Endothelial cell of umbilical vein (primary cell): ENCODE data around the gene PPM1G.

ENCODE experiments used
- EZH2 ChIP-seq: IDR thresholded peaks from 2 replicates; pipeline ENCODE4 v1.6.1; 2012; ENCODE audit warnings: borderline replicate concordance, low read depth, mild to moderate bottlenecking, moderate library complexity, low read length, inconsistent platforms; ENCODE audit not compliant: severe bottlenecking
- FOS ChIP-seq: IDR thresholded peaks from 2 replicates; pipeline ENCODE4 v1.6.1; 2011; ENCODE audit warnings: mild to moderate bottlenecking, low read length, moderate library complexity, borderline replicate concordance; ENCODE audit not compliant: insufficient read depth
- JUN ChIP-seq: IDR thresholded peaks from 2 replicates; pipeline ENCODE4 v1.6.1; 2011; ENCODE audit warnings: borderline replicate concordance, low read depth; ENCODE audit not compliant: insufficient read length, insufficient read depth
- MYC ChIP-seq: IDR thresholded peaks from one replicate; pipeline ENCODE4 v1.6.1; 2011; ENCODE audit warnings: mild to moderate bottlenecking, low read depth, low read length
- POLR2A ChIP-seq: IDR thresholded peaks from 2 replicates; pipeline ENCODE4 v1.6.1; 2012; ENCODE audit warnings: low read depth, mild to moderate bottlenecking, control low read depth, low read length
- POLR2AphosphoS5 ChIP-seq: IDR thresholded peaks from 2 replicates; pipeline ENCODE4 v1.6.1; 2012; ENCODE audit warnings: low read depth, mild to moderate bottlenecking, control low read depth, low read length, moderate library complexity; ENCODE audit not compliant: insufficient read depth
- TF ChIP-seq, protein P1 (sequence below), 2 donors: IDR thresholded peaks; 1 replicate in 1 of 2; 2 replicates in 1 of 2; pipeline ENCODE4 v1.5.1; 2011; ENCODE audit warnings: low read length in 2 of 2, mild to moderate bottlenecking in 2 of 2, moderate library complexity in 2 of 2, control low read depth in 1 of 2, inconsistent platforms in 1 of 2, low read depth in 1 of 2; ENCODE audit not compliant: insufficient read depth in 1 of 2; ENCODE audit errors: extremely low read depth in 1 of 2
- TF ChIP-seq, protein P2 (sequence below): IDR thresholded peaks from 2 replicates; pipeline ENCODE4 v1.6.1; 2011; ENCODE audit not compliant: insufficient read depth, insufficient read length

DNA sequence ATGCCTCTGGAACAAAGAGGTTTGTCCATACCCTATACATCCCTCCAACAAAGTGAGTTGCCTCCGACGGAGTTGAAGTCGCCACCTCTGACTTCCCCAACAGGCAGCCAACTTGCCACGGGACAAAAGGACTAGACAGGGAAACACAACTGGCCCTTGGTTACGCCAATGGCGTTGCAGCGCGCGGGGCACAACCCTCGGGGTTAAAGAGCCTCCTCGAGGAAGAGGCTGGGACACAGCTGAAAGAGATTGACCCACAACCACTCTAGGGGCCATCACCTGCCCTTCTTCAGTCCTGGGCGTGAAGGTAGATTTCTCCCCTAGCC lies 53.4 kb downstream of the PPM1G start:
- TF ChIP-seq, protein P1, sequence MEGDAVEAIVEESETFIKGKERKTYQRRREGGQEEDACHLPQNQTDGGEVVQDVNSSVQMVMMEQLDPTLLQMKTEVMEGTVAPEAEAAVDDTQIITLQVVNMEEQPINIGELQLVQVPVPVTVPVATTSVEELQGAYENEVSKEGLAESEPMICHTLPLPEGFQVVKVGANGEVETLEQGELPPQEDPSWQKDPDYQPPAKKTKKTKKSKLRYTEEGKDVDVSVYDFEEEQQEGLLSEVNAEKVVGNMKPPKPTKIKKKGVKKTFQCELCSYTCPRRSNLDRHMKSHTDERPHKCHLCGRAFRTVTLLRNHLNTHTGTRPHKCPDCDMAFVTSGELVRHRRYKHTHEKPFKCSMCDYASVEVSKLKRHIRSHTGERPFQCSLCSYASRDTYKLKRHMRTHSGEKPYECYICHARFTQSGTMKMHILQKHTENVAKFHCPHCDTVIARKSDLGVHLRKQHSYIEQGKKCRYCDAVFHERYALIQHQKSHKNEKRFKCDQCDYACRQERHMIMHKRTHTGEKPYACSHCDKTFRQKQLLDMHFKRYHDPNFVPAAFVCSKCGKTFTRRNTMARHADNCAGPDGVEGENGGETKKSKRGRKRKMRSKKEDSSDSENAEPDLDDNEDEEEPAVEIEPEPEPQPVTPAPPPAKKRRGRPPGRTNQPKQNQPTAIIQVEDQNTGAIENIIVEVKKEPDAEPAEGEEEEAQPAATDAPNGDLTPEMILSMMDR (IDR thresholded peaks at IDR 0.05; ENCODE audit: extremely low read depth in 1 of 2, insufficient read depth in 1 of 2, low read depth in 1 of 2, low read length in 2 of 2): no peak
- TF ChIP-seq POLR2AphosphoS5 (no peak), FOS (no peak), POLR2A (no peak), JUN (no peak), MYC (no peak), EZH2 (no peak)
- TF ChIP-seq, protein P2, sequence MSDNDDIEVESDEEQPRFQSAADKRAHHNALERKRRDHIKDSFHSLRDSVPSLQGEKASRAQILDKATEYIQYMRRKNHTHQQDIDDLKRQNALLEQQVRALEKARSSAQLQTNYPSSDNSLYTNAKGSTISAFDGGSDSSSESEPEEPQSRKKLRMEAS: no peak
